ENCODE results near the gene COG7. TPM values are rescaled to one million over a fixed set of nuclear protein-coding genes. Genes with fewer than 3 reads are reported as not detected.

COG7 gene
- total RNA-seq, 1 experiment from 2014 or later = 17.9 TPM

DNA sequence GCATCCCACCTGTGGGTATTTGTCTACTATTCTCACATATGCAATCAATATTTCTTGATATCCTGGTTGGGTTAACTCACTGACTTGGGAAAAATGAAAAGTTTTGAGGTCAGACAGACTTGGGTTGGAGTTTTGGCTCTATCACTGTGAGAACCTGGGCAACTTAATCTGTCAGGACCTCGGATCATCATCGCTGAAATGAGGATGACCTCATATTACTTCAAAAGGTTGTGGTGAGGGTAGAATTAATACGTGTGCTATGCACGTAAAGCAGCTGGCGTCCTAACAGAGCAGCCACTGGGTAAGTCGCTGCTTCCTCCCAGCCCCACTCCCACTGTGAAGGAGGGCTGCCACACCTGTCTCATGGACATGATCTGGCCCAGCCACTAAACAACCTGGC, 57.3 kb downstream of the COG7 start:
- Mint-ChIP-seq H3K4me1 (peaks cover 23 to 30% of the 10 kb centered on the region in 2 experiments), H3K4me3 (no peak overlapping the region), H3K27ac (peak overlapping the region in 1 of 3 experiments; percentile 49; a peak in 1 of 7 replicates), H3K27me3 (ENCODE audit: low read depth) (no peaks in the 10 kb centered on the region), H3K9me3 (no peaks in the 10 kb centered on the region), H3K36me3 (ENCODE audit: insufficient read depth in 1 of 3, low read depth in 3 of 3) (peaks cover 13 to 60% (median 38%) of the 10 kb centered on the region in 3 experiments)
- Histone ChIP-seq H3K4me2 (ENCODE audit: insufficient read depth, insufficient read length, low read length) (no peak overlapping the region), H3K27me3 (ENCODE audit: insufficient read depth, low read length) (no peaks in the 10 kb centered on the region), H3K79me2 (ENCODE audit: insufficient read depth, low read length) (no peaks in the 10 kb centered on the region), H3K79me1 (ENCODE audit: insufficient read depth, low read depth, low read length, poor library complexity, severe bottlenecking) (no peaks in the 10 kb centered on the region), H2BK5ac (ENCODE audit: insufficient read length, low read length) (no peak overlapping the region), H3K27ac (ENCODE audit: insufficient read length, low read depth, low read length) (no peak overlapping the region), H4K91ac (ENCODE audit: insufficient read length, low read depth, low read length) (no peak overlapping the region), H3K18ac (ENCODE audit: insufficient read length, low read depth, low read length) (no peak overlapping the region), H2AK5ac (ENCODE audit: insufficient read length, low read length) (no peak overlapping the region), H4K5ac (ENCODE audit: insufficient read length, low read depth, low read length) (no peak overlapping the region), H2AFZ (ENCODE audit: low read length) (no peak overlapping the region), H2BK120ac (ENCODE audit: low read depth, low read length, poor library complexity, severe bottlenecking) (no peak overlapping the region), H4K8ac (replicated peaks; ENCODE audit: insufficient read length, low read depth, low read length) (no peak overlapping the region), H3K23ac (ENCODE audit: insufficient read length, low read depth, low read length) (no peak overlapping the region), H3T11ph (ENCODE audit: low read length) (no peak overlapping the region), H2BK15ac (ENCODE audit: low read depth, low read length) (no peak overlapping the region), H3K23me2 (ENCODE audit: insufficient read length, low read depth, low read length, poor library complexity, severe bottlenecking) (no peaks in the 10 kb centered on the region), H2BK20ac (ENCODE audit: low read depth, low read length, poor library complexity, severe bottlenecking) (no peak overlapping the region), H3K9ac (ENCODE audit: extremely low read depth, insufficient read length, low read length) (no peak overlapping the region), H2BK12ac (ENCODE audit: insufficient read length, low read depth, low read length) (no peak overlapping the region), H3K9me3 (ENCODE audit: control insufficient read depth, low read depth, low read length) (no peaks in the 10 kb centered on the region), H3K14ac (ENCODE audit: insufficient read depth, low read length) (no peak overlapping the region), H3K4ac (ENCODE audit: low read depth, low read length) (no peak overlapping the region), H3K56ac (ENCODE audit: insufficient read length, low read depth, low read length) (no peak overlapping the region), H3K4me1 (ENCODE audit: insufficient read depth, low read length) (peaks cover 8% of the 10 kb centered on the region; the same call in 1 of the 2 replicates), H4K20me1 (ENCODE audit: control insufficient read depth, insufficient read depth, insufficient read length) (no peaks in the 10 kb centered on the region)
- no CpG with 5 or more reads among the region's 6 CpGs for WGBS (ENCODE audit: extremely low coverage, insufficient read length, low lambda C conversion rate)
- no peak for TF ChIP-seq CTCF (conservative IDR thresholded peaks at IDR 0.05)
- DNase-seq = no peak

Data from H9 (cell line).